Dendritic cell treated with granulocyte-macrophage colony-stimulating factor and Interleukin-4, amounts not matched to agents 40 ng/mL and 50 ng/mL, for 4 days (primary cell): ENCODE measurements around the gene NSUN3.
A peak's percentile ranks its signal among the peaks of the same experiment; 100 is the strongest.
"Not testable (repeated sequence)": the region's sequence is repeated elsewhere in the genome, so short reads cannot be mapped to it uniquely, and the experiment has no call there.

Source experiments
- H3K27ac Mint-ChIP-seq: one replicate; pipeline ENCODE4 v1.8.0; 2022; ENCODE audit warnings: mild to moderate bottlenecking, mixed read lengths
- H3K27me3 Mint-ChIP-seq: one replicate; pipeline ENCODE4 v1.8.0; 2022; ENCODE audit warnings: mild to moderate bottlenecking, mixed read lengths
- H3K36me3 Mint-ChIP-seq: one replicate; pipeline ENCODE4 v1.8.0; 2022; ENCODE audit warnings: low read depth, mixed read lengths
- H3K4me1 Mint-ChIP-seq: one replicate; pipeline ENCODE4 v1.8.0; 2022; ENCODE audit warnings: low read depth, mixed read lengths
- H3K4me3 Mint-ChIP-seq: one replicate; pipeline ENCODE4 v1.8.0; 2022; ENCODE audit warnings: mild to moderate bottlenecking, moderate library complexity, mixed read lengths
- H3K9me3 Mint-ChIP-seq: one replicate; pipeline ENCODE4 v1.8.0; 2022; ENCODE audit warnings: mixed read lengths
- intact Hi-C: fragments of 100-400 bp; cut with micrococcal nuclease; formaldehyde crosslinking; loops from one replicate; pipeline ENCODE4 v1.15.0; 2022

Gene NSUN3

DNA sequence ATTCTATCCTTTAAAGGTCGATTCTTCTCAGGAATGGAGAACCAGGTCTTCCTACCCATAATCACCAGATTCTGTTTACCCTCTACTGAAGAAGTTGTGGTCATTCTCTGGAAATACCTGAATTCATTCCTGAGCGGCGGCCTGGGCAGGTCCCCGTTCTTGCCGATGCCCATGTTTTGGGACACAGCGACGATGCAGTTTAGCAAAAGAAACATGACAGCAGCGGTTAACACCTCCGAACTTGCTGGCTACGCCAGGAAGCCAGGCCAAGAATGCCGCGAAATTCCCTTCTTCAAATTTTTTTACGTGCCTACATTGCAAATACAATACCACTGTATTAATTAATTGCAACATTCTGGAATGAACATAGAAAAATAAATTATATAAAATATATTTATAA is 1.6 kb upstream of the NSUN3 start:
- Mint-ChIP-seq H3K27ac (no peak overlapping the region), H3K36me3 (peaks cover 36% of the 10 kb centered on the region), H3K4me1 (peaks cover 27% of the 10 kb centered on the region), H3K4me3 (no peak overlapping the region), H3K27me3 (no peaks in the 10 kb centered on the region), H3K9me3 (no peaks in the 10 kb centered on the region)
- intact Hi-C loops = no loop called here

DNA sequence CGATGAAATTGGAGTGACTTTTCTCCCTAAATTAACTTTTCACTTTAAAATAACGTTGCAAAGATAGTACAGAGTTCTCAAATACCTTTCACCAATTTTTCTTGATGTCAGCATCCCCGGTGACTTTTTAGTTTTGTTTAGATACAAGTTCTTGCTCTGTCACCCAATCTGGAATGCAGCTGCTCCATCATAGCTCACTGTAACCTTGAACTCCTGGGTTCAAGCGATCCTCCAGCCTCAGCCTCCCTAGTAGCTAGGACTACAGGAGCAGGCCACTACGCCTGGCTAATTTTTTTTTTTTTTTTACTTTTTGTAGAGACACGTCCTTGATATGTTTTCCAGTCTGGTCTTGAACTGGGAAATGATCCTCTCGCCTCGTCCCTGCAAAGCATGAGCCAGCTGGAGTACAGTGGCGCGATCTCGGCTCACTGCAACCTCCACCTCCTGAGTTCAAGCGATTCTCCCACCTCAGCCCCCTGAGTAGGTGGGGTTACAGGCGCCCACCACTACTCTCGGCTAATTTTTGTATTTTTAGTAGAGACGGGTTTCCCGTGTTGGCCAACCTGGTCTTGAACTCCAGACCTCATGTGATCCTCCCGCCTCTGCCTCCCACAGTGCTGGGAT is 747 bp downstream of the NSUN3 start:
- Mint-ChIP-seq H3K27me3 (no peaks in the 10 kb centered on the region), H3K4me1 (peaks cover 42% of the 10 kb centered on the region), H3K9me3 (peaks cover 11% of the 10 kb centered on the region), H3K27ac (peak overlapping the region; percentile 100), H3K4me3 (peak overlapping the region; percentile 94), H3K36me3 (peaks cover 55% of the 10 kb centered on the region)
- intact Hi-C loops = no loop called here

DNA sequence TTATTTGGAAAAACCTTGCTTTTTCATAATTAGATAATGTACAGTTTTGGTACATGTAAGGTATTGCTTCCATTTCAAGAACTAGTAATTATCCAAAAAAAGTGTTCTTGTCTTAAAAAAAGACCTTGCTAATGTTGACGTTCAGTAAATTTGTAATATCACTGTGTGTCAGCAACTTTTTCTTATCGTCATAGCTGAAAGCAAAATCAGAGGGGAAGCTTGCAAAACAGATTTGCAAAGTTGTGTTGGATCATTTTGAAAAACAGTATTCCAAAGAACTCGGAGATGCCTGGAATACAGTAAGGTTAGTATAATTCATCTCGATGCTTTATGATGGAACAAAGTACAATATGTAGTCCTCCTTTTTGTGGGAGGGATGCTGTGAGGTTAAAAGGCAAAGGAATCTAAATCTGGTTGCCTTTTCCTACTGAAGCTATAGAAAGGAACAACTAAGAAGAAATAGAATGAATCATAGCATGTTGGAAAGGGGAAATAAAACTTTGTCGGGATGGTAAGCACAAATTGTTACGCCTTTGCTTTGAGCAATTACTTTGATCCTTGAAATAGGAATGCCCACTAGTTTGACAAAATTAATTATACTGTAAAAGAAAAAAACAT is 1.5 kb downstream of the NSUN3 start:
- Mint-ChIP-seq H3K4me3 (peak overlapping the region; percentile 94), H3K9me3 (peaks cover 11% of the 10 kb centered on the region), H3K36me3 (peaks cover 51% of the 10 kb centered on the region), H3K27ac (peak overlapping the region; percentile 100), H3K4me1 (peaks cover 42% of the 10 kb centered on the region), H3K27me3 (no peaks in the 10 kb centered on the region)
- intact Hi-C loops = no loop called here

DNA sequence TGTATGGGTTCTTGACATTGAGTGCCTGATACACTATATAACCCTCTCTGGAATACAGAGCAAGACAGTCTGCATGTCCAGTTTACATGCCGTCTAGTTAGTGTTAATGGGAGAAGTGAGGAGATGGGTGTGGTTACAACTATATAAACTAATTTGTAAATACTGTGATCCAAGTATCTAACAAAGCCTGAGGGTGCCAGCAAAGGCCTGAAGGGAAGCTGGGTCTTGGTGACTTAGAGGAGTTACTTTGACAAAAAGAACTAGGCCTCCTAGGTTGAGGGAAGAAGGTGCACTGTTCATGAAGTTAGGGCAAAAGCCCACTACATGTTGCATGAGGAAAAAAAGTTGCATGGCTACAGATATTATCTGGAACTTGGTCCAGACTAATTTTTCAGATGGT is 2.3 kb downstream of the NSUN3 start:
- Mint-ChIP-seq H3K4me3 (peak overlapping the region; percentile 40), H3K36me3 (peaks cover 46% of the 10 kb centered on the region), H3K27me3 (no peaks in the 10 kb centered on the region), H3K4me1 (peaks cover 42% of the 10 kb centered on the region), H3K9me3 (peaks cover 11% of the 10 kb centered on the region), H3K27ac (peak overlapping the region; percentile 100)
- intact Hi-C loops = no loop called here

DNA sequence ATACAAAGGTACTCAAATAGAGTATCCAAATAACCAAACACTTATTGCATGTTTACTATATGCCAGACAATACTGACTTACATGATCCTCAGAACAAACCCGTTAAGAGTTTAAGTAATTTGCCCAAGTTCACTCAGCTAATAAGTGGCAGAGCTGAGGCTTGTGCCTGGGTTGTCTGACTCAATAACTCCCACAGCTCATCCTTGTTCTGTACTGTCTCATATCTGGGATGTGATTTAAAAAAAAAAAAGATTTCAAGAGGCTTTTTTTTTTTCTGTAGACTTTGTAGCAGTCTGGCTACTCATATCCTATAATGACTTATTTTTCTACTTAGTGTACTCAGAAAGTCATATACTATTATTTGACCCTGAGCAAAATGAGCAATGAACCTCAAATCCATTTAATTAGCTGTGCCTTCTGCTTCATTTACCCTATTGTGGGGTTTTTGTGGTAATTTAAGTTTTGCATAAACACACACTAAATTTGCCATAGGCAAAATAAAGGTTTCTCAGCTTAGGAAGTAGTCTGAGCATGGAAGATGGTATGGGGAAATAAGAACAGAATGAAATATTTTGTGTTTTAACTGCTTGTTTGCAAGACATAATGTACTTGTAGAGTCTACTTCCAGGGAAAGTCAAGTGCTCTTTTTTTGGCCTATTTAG is 3.1 kb downstream of the NSUN3 start:
- intact Hi-C loops = no loop called here
- Mint-ChIP-seq H3K36me3 (peaks cover 44% of the 10 kb centered on the region), H3K4me3 (no peak overlapping the region), H3K27ac (no peak overlapping the region), H3K27me3 (no peaks in the 10 kb centered on the region), H3K4me1 (peaks cover 42% of the 10 kb centered on the region), H3K9me3 (peaks cover 11% of the 10 kb centered on the region)

DNA sequence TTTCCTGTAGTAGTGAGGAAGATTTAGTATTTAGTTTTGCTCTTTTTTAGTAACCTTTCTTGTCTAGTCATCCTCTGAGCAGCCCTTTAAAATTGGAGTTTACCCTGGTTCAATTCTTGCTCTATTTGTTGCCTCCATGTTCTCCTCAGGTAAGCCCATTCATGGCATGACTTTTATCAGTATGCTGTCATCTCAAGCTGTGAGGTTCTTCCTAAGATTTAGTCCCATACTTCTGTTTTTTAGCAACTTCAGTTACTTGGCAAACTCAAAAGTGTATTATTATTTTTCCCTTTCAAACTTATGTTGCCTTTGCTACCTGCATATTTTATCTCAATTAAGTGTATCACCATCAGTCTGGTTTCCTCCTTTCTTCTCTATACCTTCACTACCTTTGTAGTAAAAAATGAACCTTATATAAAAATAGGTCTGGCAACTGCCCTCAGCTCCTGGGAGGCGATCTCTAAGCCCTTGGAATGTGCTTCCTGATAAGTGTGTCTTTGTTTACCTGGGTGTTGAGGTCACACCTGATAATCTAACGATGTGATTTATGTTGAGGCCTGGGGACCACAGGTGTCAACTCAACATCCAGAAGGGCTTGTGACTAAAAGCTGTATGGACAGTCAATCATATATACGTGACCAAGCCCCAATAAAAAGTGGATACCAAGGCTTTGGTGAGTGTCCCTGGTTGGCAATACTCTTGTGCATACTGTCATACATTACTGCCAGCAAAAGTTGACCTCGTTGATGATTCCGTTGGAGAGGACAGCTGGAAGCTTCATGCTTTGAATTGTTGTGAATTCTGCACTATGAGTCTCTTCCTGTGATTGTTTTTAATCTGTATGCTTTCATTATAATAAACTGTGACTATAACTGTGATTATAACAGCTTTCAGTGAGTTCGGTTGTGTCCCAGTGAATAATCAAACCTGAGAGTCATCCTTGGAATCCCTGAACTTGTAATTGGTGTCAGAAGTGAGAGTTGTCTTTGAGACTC is 3.9 kb downstream of the NSUN3 start:
- intact Hi-C loops = no loop called here
- H3K36me3 Mint-ChIP-seq = peaks cover 50% of the 10 kb centered on the region
- H3K27me3 Mint-ChIP-seq = no peaks in the 10 kb centered on the region
- H3K4me3 Mint-ChIP-seq = no peak overlapping the region
- no peak overlapping the region for H3K27ac Mint-ChIP-seq
- peaks cover 42% of the 10 kb centered on the region for H3K4me1 Mint-ChIP-seq
- peaks cover 11% of the 10 kb centered on the region for H3K9me3 Mint-ChIP-seq

DNA sequence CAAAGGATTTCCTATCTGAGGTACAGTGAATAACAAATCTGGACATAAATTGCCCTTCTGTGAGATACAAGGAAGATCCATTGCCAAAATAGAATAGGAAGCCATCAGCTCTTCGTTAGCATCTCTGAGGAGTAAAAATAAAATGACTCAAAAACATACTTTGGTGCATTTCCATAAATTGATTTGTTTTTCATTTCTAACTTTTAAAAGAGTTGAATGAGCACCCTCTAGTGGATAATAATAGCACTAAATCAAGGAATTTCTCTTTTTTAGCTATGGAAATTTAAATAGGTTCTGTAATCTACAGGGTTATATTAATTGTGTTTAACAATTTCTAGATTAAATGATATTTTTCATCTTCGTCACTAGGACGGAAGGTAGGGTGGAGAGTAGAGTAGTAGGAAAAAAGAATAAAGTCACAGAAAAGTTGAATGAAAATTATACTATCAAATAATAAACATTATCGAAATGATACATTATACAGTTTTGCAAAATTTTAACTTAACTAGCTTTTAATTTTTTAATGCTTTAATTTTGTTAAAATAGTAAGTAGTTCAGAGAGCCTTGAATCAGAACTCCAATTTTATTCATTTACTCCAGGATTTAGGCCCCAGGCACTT is 6.4 kb downstream of the NSUN3 start:
- Mint-ChIP-seq H3K27ac (no peak overlapping the region), H3K36me3 (peaks cover 58% of the 10 kb centered on the region), H3K9me3 (peaks cover 19% of the 10 kb centered on the region), H3K4me1 (peaks cover 55% of the 10 kb centered on the region), H3K27me3 (no peaks in the 10 kb centered on the region), H3K4me3 (no peak overlapping the region)
- intact Hi-C loops = loop anchor here (1.0 kb wide), 1 partner anchor 65 kb away; no protein-coding TSS in a partner anchor

DNA sequence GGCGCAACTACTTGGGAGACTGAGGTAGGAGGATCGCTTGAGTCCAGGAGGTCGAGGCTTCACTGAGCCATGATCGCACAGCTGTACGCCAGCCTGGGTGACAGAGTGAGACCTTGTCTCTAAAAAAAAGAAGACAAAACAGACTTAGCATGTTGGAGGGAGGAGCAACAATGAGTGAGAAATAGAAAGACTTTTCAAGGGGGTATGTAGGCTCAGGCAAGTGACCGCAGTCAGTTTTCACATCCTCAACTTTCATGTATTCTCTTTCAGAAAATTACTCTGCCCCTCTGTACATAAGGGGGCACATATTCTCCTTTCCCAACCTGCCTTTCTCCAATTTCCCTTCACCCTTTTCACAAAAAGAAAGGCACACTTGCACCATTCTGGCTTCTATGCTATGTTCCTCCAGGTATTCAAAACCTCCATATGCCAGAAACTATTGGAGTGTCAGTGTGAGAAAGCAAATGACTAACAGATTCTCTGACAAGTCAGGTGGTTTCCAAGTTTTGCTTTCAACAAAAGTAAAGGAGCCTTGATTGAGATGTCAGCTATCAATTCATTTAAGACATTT is 7.6 kb downstream of the NSUN3 start:
- Mint-ChIP-seq H3K9me3 (peaks cover 19% of the 10 kb centered on the region), H3K27ac (no peak overlapping the region), H3K27me3 (no peaks in the 10 kb centered on the region), H3K4me3 (no peak overlapping the region), H3K4me1 (peaks cover 54% of the 10 kb centered on the region), H3K36me3 (peaks cover 65% of the 10 kb centered on the region)
- intact Hi-C loops = no loop called here

DNA sequence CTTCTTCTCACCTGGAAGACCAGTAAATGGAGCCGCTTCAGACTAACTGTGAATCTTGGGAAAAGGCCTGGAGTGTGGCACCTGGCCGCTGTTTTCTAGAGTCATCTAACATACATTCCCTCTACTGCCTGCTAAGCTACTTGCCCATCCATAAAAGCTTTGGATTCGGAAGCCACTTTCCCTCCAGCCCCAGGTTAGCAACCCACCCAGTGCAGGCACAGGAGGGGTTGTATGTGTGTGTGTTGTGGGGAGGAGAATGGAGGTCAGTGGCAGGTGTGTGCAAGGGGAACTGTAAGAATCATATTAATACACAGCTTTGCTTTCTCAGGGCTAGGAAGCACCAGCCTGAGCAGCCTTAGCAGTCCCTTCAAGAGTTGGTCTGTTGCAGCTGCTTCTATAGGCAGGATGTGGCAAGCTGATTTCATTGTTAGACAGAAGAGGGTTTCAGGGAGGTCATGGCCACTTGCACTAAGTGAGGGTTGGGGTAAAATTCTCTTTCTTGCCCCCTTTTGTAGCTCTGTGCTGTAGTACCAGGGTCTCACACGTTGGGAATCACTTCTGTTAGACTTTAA is 8.9 kb downstream of the NSUN3 start:
- Mint-ChIP-seq H3K27ac (no peak overlapping the region), H3K36me3 (peaks cover 72% of the 10 kb centered on the region), H3K27me3 (no peaks in the 10 kb centered on the region), H3K4me3 (no peak overlapping the region), H3K4me1 (peaks cover 44% of the 10 kb centered on the region), H3K9me3 (peaks cover 18% of the 10 kb centered on the region)
- intact Hi-C loops = no loop called here

DNA sequence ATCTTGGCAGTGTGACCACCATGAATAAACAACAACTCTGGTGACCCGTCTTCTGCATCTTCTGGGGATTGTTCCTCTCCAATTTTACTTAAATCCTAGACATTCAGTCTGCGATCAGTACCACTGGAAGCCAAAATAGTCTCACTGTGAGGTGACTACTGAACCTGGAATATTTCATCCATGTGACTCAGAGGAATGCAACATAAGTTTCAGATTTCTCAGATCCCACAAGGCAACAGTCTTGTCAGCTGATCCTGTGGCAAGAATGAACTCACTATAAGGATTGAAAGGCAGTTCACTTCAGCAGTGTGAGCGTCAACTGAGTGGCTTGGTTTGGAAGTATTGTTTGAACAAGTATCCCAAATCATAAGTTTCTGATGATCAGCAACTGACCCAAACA is 13.2 kb downstream of the NSUN3 start:
- Mint-ChIP-seq H3K4me1 (peaks cover 65% of the 10 kb centered on the region), H3K27me3 (no peaks in the 10 kb centered on the region), H3K36me3 (peaks cover 74% of the 10 kb centered on the region)

DNA sequence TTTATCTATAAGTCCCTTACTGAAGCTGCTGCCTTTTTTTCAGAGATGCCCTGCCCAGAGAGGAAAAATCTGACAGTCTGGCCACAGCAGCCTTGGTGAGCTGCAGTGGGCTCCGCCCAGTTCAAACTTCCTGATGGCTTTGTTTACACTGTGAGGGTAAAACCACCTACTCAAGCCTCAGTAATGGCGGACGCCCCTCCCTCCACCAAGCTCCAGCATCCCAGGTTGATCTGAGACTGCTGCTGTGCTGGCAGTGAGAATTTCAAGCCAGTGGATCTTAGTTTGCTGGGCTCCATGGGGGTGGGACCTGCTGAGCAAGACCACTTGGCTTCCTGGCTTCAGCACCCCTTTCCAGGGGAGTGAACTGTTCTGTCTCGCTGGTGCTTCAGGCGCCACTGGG is 17.7 kb downstream of the NSUN3 start:
- H3K9me3 Mint-ChIP-seq, H3K27me3 Mint-ChIP-seq, intact Hi-C loops, H3K4me3 Mint-ChIP-seq: not testable (repeated sequence)
- peaks cover 77% of the 10 kb centered on the region for H3K36me3 Mint-ChIP-seq
- peak overlapping the region; percentile 63 for H3K27ac Mint-ChIP-seq
- peaks cover 40% of the 10 kb centered on the region for H3K4me1 Mint-ChIP-seq

More for the DNA sequence above, 13.2 kb downstream of the NSUN3 start:
- intact Hi-C loops = no loop called here
- no peak overlapping the region for H3K27ac Mint-ChIP-seq
- H3K4me3 Mint-ChIP-seq = no peak overlapping the region
- peaks cover 9% of the 10 kb centered on the region for H3K9me3 Mint-ChIP-seq

DNA sequence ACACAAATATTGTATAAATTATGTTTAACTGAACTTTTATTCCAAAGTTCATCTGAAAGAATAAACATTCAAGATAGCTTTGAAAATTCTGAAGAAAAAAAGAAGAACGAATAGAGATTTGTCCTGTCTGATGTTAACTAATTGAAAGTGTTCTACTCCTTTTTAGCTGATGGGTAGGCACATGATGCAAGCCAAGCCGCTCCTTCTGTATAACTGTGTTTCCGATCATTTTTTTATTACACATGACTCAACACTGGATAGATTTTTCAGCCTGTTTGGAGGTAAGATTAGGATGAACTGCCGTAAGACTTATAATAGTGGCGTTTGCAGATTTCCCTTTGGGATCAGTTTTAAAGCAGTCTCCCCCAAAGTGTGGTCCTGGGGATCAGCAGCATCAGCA is 19.0 kb downstream of the NSUN3 start:
- Mint-ChIP-seq H3K9me3 (no peaks in the 10 kb centered on the region), H3K4me3 (no peak overlapping the region), H3K27me3 (no peaks in the 10 kb centered on the region), H3K27ac (no peak overlapping the region), H3K36me3 (peaks cover 72% of the 10 kb centered on the region), H3K4me1 (peaks cover 40% of the 10 kb centered on the region)
- intact Hi-C loops = no loop called here

DNA sequence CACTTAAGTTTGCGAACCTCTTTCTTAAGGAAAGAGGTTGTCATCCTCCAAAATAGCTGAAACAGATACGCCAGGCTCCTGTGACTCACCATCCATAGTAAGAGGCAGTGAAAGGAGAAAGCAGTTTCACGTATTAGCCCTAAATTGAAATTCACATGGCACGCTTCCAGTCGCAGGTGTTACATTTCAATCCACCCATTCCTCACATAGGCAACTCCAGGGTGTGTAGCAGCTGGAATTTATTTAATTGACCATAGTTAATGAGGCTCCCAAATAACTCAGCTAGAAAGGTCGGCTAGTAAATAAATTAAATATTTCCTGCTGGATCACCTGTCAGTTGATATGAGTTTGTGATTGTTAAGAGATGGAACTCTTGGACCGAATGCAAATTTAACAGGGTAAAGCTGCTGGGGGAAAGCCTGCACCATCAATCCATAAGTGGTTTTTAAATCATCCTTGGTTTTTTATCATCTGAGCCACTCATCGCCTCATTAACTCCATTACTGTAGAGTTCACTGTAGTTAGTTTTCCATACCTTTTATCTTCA is 19.6 kb downstream of the NSUN3 start:
- H3K36me3 Mint-ChIP-seq = peaks cover 69% of the 10 kb centered on the region
- no peaks in the 10 kb centered on the region for H3K9me3 Mint-ChIP-seq
- H3K27ac Mint-ChIP-seq = no peak overlapping the region
- H3K27me3 Mint-ChIP-seq = no peaks in the 10 kb centered on the region
- peaks cover 40% of the 10 kb centered on the region for H3K4me1 Mint-ChIP-seq
- intact Hi-C loops = no loop called here
- no peak overlapping the region for H3K4me3 Mint-ChIP-seq
